Activated CD4-positive, alpha-beta T cell treated with anti-CD3 and anti-CD28 coated beads for 36 hours (primary cell): ENCODE data around the gene LIAS. TPM values are rescaled to one million over a fixed set of nuclear protein-coding genes. Genes with fewer than 3 reads are reported as not detected.
"Not testable (repeated sequence)": the region's sequence is repeated elsewhere in the genome, so short reads cannot be mapped to it uniquely, and the experiment has no call there.

Source experiments
- ATAC-seq: fragments of 200-7000 bp; cut with Tn5 transposase; one replicate; pipeline ENCODE4 v1.10.0; 2021; ENCODE audit warnings: mild to moderate bottlenecking, moderate library complexity
- CTCF ChIA-PET: fragments of 350-600 bp; sonication (Branson Sonifier 250); formaldehyde crosslinking; loops from one replicate; lab custom pipeline; 2021; ENCODE audit warnings: antibody characterized with exemption; lab: Charles Lee
- POLR2A ChIA-PET: fragments of 350-600 bp; sonication (Branson Sonifier 250); formaldehyde crosslinking; loops from one replicate; lab custom pipeline; 2021; ENCODE audit warnings: antibody characterized with exemption, inconsistent platforms; lab: Charles Lee
- DNase-seq: peaks from one replicate; pipeline ENCODE4 v3.0.0-alpha.2; 2020
- H3K27ac Mint-ChIP-seq: one replicate; pipeline ENCODE4 v1.8.0; 2021; ENCODE audit warnings: mixed read lengths
- H3K27me3 Mint-ChIP-seq: one replicate; pipeline ENCODE4 v1.8.0; 2021; ENCODE audit warnings: mixed read lengths
- H3K36me3 Mint-ChIP-seq: one replicate; pipeline ENCODE4 v1.8.0; 2021; ENCODE audit warnings: low read depth, mixed read lengths
- H3K4me1 Mint-ChIP-seq: one replicate; pipeline ENCODE4 v1.8.0; 2021; ENCODE audit warnings: mixed read lengths
- H3K4me3 Mint-ChIP-seq: one replicate; pipeline ENCODE4 v1.8.0; 2021; ENCODE audit warnings: mild to moderate bottlenecking, moderate library complexity, mixed read lengths
- H3K9me3 Mint-ChIP-seq: one replicate; pipeline ENCODE4 v1.8.0; 2021; ENCODE audit warnings: low read depth, mixed read lengths
- intact Hi-C, 2 experiments: fragments of 100-400 bp; cut with DNase I in 1 of 2; cut with micrococcal nuclease in 1 of 2; formaldehyde crosslinking; loops; one replicate each; pipeline versions ENCODE4 v1.14.2 to v1.15.1; 2022 to 2024; cut with DNase I, micrococcal nuclease
- total RNA-seq, 2 experiments: library from RNA; stranded (reverse); gene quantifications; one replicate each; pipeline ENCODE4 v1.2.3, GENCODE V29; 2021

LIAS gene
- total RNA-seq, 2 experiments from 2014 or later = 30.7 to 35.5 TPM

GRCh38 chr4:39455486-39455885 lies 3.4 kb upstream of the LIAS start:
- DNase-seq (no peak), ATAC-seq (no peak)
- Mint-ChIP-seq H3K27ac (no peak overlapping the region), H3K4me1 (peaks cover 49% of the 10 kb centered on the region), H3K36me3 (peaks cover 84% of the 10 kb centered on the region), H3K4me3 (peak overlapping the region; percentile 98), H3K9me3 (no peaks in the 10 kb centered on the region), H3K27me3 (no peaks in the 10 kb centered on the region)
- CTCF ChIA-PET = interaction anchor here (0.8 to 3.8 kb wide), 4 partner anchors 8 to 102 kb away, joined by 3 to 17 read pairs (median 4); partner anchors contain the start of gene UGDH
- intact Hi-C loops = loop anchor here (5.0 kb wide), 4 partner anchors 182 to 852 kb away; partner anchors contain the start of genes SMIM14 (in 1 of the 2), TMEM156 (in 1 of the 2) and WDR19 (in 1 of the 2)
- POLR2A ChIA-PET = interaction anchor here (0.6 to 1.4 kb wide), 4 partner anchors 11 to 554 kb away, joined by 3 to 6 read pairs (median 3); no protein-coding TSS in a partner anchor

GRCh38 chr4:39456946-39457763 lies 1.7 kb upstream of the LIAS start:
- Mint-ChIP-seq H3K27me3 (no peaks in the 10 kb centered on the region), H3K4me3 (peak overlapping the region; percentile 98), H3K36me3 (peaks cover 74% of the 10 kb centered on the region), H3K9me3 (no peaks in the 10 kb centered on the region), H3K4me1 (peaks cover 55% of the 10 kb centered on the region), H3K27ac (peak overlapping the region; percentile 100)
- ChIA-PET POLR2A (interaction anchor here (0.8 to 2.5 kb wide), 3 partner anchors 8 to 92 kb away, joined by 3 to 11 read pairs (median 3); partner anchors contain the start of gene RFC1), CTCF (interaction anchor here (1.2 to 3.8 kb wide), 2 partner anchors 10 to 12 kb away, joined by 8 to 17 read pairs; no protein-coding TSS in a partner anchor)
- DNase-seq (no peak), ATAC-seq (no peak)
- intact Hi-C loops = loop anchor here (5.0 kb wide), 4 partner anchors 180 to 850 kb away; partner anchors contain the start of genes SMIM14 (in 1 of the 2), TMEM156 (in 1 of the 2) and WDR19 (in 1 of the 2)

GRCh38 chr4:39458161-39458504 lies 723 bp upstream of the LIAS start:
- H3K27me3 Mint-ChIP-seq, ATAC-seq, H3K9me3 Mint-ChIP-seq, DNase-seq: not testable (repeated sequence)
- POLR2A ChIA-PET = interaction anchor here (0.6 to 2.5 kb wide), 6 partner anchors 9 to 180 kb away, joined by 3 to 11 read pairs (median 4); partner anchors contain the start of genes RFC1 and SMIM14
- CTCF ChIA-PET = interaction anchor here (0.7 to 3.2 kb wide), 3 partner anchors 11 to 602 kb away, joined by 5 to 29 read pairs (median 10); no protein-coding TSS in a partner anchor
- Mint-ChIP-seq H3K27ac (peak overlapping the region; percentile 100), H3K4me1 (peaks cover 49% of the 10 kb centered on the region), H3K36me3 (peaks cover 66% of the 10 kb centered on the region), H3K4me3 (peak overlapping the region; percentile 98)
- intact Hi-C loops = loop anchor here (1.0 to 5.0 kb wide), 13 partner anchors 69 to 849 kb away; partner anchors contain the start of genes SMIM14 (in 2 of the 2), UGDH (in 2 of the 2), WDR19 (in 2 of the 2) and N4BP2 (in 1 of the 2)

- intact Hi-C loops = no loop called here
- CTCF ChIA-PET = interaction anchor here (1.6 kb wide), 1 partner anchor 18 kb away, joined by 3 read pairs; no protein-coding TSS in a partner anchor
- peak overlapping the region; percentile 51 for H3K27ac Mint-ChIP-seq
- no peak for DNase-seq
- no peaks in the 10 kb centered on the region for H3K9me3 Mint-ChIP-seq
- no peaks in the 10 kb centered on the region for H3K27me3 Mint-ChIP-seq
- peak; percentile 89 for ATAC-seq
- H3K4me3 Mint-ChIP-seq = no peak overlapping the region
- peaks cover 29% of the 10 kb centered on the region for H3K4me1 Mint-ChIP-seq
- POLR2A ChIA-PET = interaction anchor here (1.0 kb wide), 1 partner anchor 8 kb away, joined by 3 read pairs; no protein-coding TSS in a partner anchor
- peaks cover 45% of the 10 kb centered on the region for H3K36me3 Mint-ChIP-seq
Measured at GRCh38 chr4:39464886-39465501, 6.1 kb downstream of the LIAS start.

DNA sequence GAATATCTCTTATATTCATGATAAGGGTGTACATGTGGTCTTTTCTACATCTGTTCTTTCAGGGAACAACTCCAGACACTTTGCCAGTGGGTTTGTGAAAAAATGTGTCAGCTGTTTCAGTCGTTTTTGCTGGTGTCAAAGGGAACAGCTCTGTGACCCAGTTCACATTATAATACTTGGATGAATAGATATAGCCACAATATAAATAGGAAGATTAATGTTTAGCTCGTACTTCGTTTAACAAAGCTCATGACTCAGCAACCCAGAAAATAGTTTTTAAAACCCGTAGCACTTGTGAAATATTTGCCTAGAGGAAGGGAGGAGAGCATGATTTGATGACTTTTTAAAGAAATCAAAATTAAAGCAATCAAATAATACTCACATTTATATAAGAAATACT lies 7.9 kb downstream of the LIAS start:
- no peak overlapping the region for H3K27ac Mint-ChIP-seq
- intact Hi-C loops = no loop called here
- no peak for DNase-seq
- ChIA-PET CTCF (no interaction called here), POLR2A (interaction anchor here (0.6 to 0.9 kb wide), 3 partner anchors 11 to 1090 kb away, joined by 3 read pairs; no protein-coding TSS in a partner anchor)
- no peak overlapping the region for H3K4me3 Mint-ChIP-seq
- peaks cover 20% of the 10 kb centered on the region for H3K4me1 Mint-ChIP-seq
- peaks cover 51% of the 10 kb centered on the region for H3K36me3 Mint-ChIP-seq
- H3K27me3 Mint-ChIP-seq = no peaks in the 10 kb centered on the region
- H3K9me3 Mint-ChIP-seq = no peaks in the 10 kb centered on the region
- no peak for ATAC-seq

DNA sequence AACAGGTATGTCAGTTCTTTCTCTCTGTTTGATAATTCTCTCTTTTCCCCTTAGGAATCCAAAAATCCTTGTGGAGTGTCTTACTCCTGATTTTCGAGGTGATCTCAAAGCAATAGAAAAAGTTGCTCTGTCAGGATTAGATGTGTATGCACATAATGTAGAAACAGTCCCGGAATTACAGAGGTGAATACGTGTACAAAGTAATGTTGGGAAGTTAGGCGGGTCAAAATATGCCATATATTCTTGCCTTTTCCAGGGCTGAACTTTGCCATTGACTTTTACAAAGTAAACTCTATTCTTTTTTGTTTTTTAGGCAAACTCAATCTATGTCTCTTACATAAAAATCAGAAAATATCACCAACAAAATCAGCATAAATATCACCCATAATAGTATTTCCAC lies 8.6 kb downstream of the LIAS start:
- POLR2A ChIA-PET = no interaction called here

DNA sequence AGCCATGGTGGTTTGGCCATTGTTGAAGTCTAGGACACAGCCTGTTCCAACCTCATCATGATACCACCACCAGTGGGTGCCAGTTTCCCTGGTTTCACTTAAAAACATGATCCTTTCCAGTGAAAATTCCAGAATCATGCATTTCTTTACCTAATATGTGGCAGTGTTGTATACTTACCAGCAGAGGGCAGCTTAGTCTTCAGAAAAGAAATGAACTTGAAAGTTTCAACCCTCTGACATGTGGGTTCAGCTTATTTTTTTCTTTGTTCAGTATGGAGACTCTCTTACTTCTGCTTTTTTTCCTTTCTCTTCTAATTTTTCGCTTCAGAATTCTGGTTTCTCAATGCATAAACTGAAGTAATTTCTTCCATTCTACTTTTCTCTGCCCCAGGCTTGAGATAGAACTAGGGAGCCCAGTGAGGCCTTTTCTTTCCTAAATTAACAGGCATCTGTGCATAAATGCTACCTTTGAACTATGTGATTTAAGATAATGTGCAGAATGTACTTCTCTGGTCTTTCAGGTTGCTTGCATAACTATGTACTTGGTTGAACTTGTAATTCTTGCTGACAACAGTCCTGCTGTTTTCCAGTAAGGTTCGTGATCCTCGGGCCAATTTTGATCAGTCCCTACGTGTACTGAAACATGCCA lies 10.7 kb downstream of the LIAS start:
- no peak overlapping the region for H3K4me3 Mint-ChIP-seq
- intact Hi-C loops = loop anchor here (1.0 to 2.0 kb wide), 4 partner anchors 58 to 508 kb away; partner anchors contain the start of genes PDS5A (in 2 of the 2) and UGDH (in 1 of the 2)
- peak overlapping the region; percentile 66 for H3K27ac Mint-ChIP-seq
- ChIA-PET POLR2A (interaction anchor here (0.6 to 1.2 kb wide), 6 partner anchors 11 to 501 kb away, joined by 3 to 6 read pairs (median 3); partner anchors contain the start of genes LIAS and RPL9), CTCF (interaction anchor here (0.6 to 3.2 kb wide), 29 partner anchors 10 to 1374 kb away, joined by 3 to 29 read pairs (median 3); partner anchors contain the start of genes LIAS, RPL9, SMIM14 and UGDH)
- peaks cover 20% of the 10 kb centered on the region for H3K4me1 Mint-ChIP-seq
- H3K27me3 Mint-ChIP-seq = no peaks in the 10 kb centered on the region
- DNase-seq = peak; percentile 18
- ATAC-seq = peak; percentile 76
- H3K9me3 Mint-ChIP-seq = no peaks in the 10 kb centered on the region
- H3K36me3 Mint-ChIP-seq = peaks cover 44% of the 10 kb centered on the region

More for the DNA sequence above, 8.6 kb downstream of the LIAS start:
- intact Hi-C loops = no loop called here
- no peaks in the 10 kb centered on the region for H3K9me3 Mint-ChIP-seq
- H3K36me3 Mint-ChIP-seq = peaks cover 54% of the 10 kb centered on the region
- CTCF ChIA-PET = no interaction called here
- H3K4me3 Mint-ChIP-seq = no peak overlapping the region
- DNase-seq (no peak), ATAC-seq (no peak)
- H3K4me1 Mint-ChIP-seq = peaks cover 20% of the 10 kb centered on the region
- H3K27ac Mint-ChIP-seq = no peak overlapping the region
- no peaks in the 10 kb centered on the region for H3K27me3 Mint-ChIP-seq

GRCh38 chr4:39470402-39470801 lies 11.5 kb downstream of the LIAS start:
- CTCF ChIA-PET = interaction anchor here (0.8 to 3.2 kb wide), 3 partner anchors 15 to 305 kb away, joined by 3 to 17 read pairs (median 3); no protein-coding TSS in a partner anchor

DNA sequence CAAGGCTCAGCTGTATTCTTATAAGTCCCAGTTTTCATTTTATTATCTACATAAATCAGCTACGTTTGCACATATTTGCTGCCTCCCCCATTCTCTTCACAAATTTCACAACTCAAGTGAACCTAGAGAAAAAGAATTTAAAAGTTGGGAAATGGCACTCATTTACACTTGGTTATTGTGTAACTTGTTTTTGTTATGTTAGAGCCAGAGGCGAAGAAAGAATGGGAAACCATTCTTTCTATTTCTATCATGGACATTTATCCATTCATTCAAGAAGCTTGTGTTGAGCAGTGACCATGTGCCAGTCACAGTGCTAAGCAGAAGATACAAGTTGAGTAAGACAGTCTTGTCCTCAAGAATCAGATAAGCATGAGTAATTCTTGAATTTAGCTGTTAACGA lies 13.5 kb downstream of the LIAS start:
- no peak for DNase-seq
- Mint-ChIP-seq H3K4me3 (no peak overlapping the region), H3K27me3 (no peaks in the 10 kb centered on the region), H3K27ac (no peak overlapping the region), H3K4me1 (peaks cover 14% of the 10 kb centered on the region), H3K9me3 (no peaks in the 10 kb centered on the region), H3K36me3 (peaks cover 38% of the 10 kb centered on the region)
- CTCF ChIA-PET = interaction anchor here (1.2 kb wide), 2 partner anchors 11 to 503 kb away, joined by 3 read pairs; no protein-coding TSS in a partner anchor
- POLR2A ChIA-PET = no interaction called here
- ATAC-seq = no peak
- intact Hi-C loops = no loop called here

More at GRCh38 chr4:39470402-39470801, 11.5 kb downstream of the LIAS start:
- Mint-ChIP-seq H3K36me3 (peaks cover 37% of the 10 kb centered on the region), H3K4me1 (peaks cover 14% of the 10 kb centered on the region), H3K27ac (no peak overlapping the region), H3K27me3 (no peaks in the 10 kb centered on the region), H3K4me3 (no peak overlapping the region), H3K9me3 (no peaks in the 10 kb centered on the region)
- DNase-seq = no peak
- no peak for ATAC-seq
- intact Hi-C loops = no loop called here
- POLR2A ChIA-PET = interaction anchor here (0.6 kb wide), 1 partner anchor 170 kb away, joined by 6 read pairs; no protein-coding TSS in a partner anchor

DNA sequence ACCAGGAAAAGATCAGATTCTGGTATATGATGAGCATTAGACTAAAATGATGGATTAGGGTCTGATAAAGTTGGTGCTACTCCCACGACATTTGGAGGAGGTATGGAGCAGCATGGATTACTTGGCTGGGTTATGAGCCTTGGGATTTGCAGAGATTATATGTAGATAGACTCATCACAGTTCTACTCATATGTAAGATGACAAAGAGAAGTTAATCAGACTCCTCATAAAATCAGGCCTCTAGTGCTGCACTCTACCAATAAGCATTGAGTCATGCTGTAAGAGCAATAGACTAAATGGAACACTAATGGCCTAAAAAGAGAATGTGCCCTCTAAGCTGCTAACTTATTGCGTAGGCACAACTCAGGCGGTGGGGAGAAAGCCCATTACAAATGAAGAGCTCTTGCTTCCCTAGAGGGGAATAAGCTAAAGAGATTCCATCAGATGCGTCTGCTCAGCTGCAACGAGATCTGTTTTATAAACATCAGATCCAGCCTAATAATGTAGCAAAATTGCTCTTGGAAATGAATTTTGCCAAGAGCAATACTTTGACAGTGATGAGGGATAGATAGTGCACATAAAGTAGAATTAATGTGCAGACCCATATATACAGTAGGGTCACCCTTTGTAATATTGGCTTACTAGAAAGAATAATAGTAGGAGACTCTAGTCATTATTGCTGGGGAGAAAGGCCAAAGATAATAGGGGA lies 17.5 kb downstream of the LIAS start:
- no peak overlapping the region for H3K27ac Mint-ChIP-seq

More for the DNA sequence above, 17.5 kb downstream of the LIAS start:
- ChIA-PET POLR2A (no interaction called here), CTCF (interaction anchor here (0.6 kb wide), 2 partner anchors 233 to 978 kb away, joined by 3 read pairs; no protein-coding TSS in a partner anchor)
- Mint-ChIP-seq H3K27me3 (no peaks in the 10 kb centered on the region), H3K4me3 (no peak overlapping the region), H3K4me1 (no peaks in the 10 kb centered on the region), H3K9me3 (no peaks in the 10 kb centered on the region), H3K36me3 (peaks cover 14% of the 10 kb centered on the region)
- ATAC-seq (no peak), DNase-seq (no peak)
- intact Hi-C loops = no loop called here
